Measurements from ENCODE around the gene PCMT1. TPM values are rescaled to one million over a fixed set of nuclear protein-coding genes. Genes with fewer than 3 reads are reported as not detected.

The PCMT1 gene
- total RNA-seq, 1 experiment from 2014 or later, result 115 TPM

DNA sequence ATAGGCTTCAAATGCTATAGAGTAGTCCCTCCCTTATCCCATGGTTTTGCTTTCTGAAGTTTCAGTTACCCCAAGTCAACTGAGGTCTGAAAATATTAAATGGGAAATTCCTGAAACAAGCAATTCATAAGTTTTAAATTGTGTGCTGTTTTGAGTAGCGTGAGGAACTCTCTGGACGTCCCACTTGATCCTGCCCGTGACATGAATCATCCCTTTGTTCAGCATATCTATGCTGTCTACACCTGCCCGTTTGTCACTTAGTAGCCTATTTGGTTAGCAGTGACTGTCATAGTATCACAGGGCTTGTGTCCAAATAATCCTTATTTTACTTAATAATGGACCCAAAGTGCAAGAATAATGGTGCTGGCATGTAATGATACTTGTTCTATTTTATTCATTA lies 5.0 kb downstream of the PCMT1 start:
- ChIA-PET POLR2A (ENCODE audit: low non-redundant PET) (no interaction called here), CTCF (no interaction called here)

DNA sequence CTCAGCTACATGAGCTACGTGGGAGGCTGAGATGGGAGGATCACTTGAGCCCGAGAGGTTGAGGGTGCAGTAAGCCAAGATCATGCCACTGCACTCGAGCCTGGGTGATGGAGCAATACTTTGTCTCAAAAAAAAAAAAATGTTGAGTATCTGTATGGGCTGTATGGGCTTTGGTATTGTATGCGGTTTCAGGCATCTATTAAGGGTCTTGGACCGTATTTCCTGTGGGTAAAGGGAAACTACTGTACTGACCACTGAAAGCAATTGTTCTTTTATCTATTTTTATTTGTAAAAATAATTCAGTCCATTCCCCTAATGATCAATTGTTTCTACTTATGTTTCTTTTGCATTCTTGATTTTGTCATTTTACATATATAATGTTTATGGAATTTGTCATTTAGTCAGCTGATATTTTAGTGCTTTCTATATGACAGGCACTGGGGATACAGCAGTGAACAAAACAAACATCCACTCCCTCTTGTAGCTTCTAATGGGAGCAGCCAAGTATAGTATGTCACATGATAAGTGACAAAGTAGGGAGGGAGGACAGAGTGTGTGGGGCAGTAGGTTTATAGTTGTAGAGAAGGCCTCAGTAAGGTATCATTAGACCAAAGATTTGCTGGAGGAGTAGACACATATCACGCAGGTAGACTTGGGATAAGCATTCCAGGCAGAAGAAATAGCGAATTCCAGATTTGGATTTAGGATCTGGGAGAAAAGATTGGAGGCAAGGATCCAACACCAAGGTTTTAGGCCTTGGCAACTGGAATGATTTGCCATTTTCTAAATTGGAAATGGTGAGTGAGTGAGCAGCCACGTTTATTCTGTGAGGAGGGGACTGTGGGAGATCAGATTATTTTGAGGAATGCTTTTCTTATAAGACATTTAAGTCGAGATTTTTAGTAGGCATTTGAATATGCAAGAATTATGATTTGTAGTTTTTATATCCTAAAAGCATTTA lies 6.0 kb downstream of the PCMT1 start:
- H3K9me3 ChIP-seq (ENCODE audit: low read depth, low read length, poor library complexity, severe bottlenecking), result no peaks in the 10 kb centered on the region
- intact Hi-C loops (cut with micrococcal nuclease; ENCODE audit: unreplicated experiment), result no loop called here
- DNase-seq (ENCODE audit: low spot score), result no peak
- H3K27ac ChIP-seq (ENCODE audit: low read depth, low read length, poor library complexity, severe bottlenecking), result no peak overlapping the region
- no TSS peak for BruUV-seq (replicated peaks)
- H3K4me1 ChIP-seq (ENCODE audit: insufficient read depth, low read length, poor library complexity, severe bottlenecking), result peaks cover 4% of the 10 kb centered on the region
- ChIA-PET POLR2A (ENCODE audit: low non-redundant PET) (no interaction called here), CTCF (interaction anchor here (0.7 kb wide), 1 partner anchor 85 kb away, joined by 7 read pairs; no protein-coding TSS in a partner anchor)
- H3K4me3 ChIP-seq (ENCODE audit: low read depth, low read length, poor library complexity, severe bottlenecking), result no peak overlapping the region
- TF ChIP-seq EZH2 (IDR thresholded peaks at IDR 0.05; ENCODE audit: borderline replicate concordance, low read depth, low read length, poor library complexity, severe bottlenecking), result no peak
- TF ChIP-seq, protein P1, sequence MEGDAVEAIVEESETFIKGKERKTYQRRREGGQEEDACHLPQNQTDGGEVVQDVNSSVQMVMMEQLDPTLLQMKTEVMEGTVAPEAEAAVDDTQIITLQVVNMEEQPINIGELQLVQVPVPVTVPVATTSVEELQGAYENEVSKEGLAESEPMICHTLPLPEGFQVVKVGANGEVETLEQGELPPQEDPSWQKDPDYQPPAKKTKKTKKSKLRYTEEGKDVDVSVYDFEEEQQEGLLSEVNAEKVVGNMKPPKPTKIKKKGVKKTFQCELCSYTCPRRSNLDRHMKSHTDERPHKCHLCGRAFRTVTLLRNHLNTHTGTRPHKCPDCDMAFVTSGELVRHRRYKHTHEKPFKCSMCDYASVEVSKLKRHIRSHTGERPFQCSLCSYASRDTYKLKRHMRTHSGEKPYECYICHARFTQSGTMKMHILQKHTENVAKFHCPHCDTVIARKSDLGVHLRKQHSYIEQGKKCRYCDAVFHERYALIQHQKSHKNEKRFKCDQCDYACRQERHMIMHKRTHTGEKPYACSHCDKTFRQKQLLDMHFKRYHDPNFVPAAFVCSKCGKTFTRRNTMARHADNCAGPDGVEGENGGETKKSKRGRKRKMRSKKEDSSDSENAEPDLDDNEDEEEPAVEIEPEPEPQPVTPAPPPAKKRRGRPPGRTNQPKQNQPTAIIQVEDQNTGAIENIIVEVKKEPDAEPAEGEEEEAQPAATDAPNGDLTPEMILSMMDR (conservative IDR thresholded peaks at IDR 0.05; ENCODE audit: low read depth, low read length), result no peak
- no peaks in the 10 kb centered on the region for H3K36me3 ChIP-seq (ENCODE audit: insufficient read depth, low read length, poor library complexity, severe bottlenecking)
- no peaks in the 10 kb centered on the region for H3K27me3 ChIP-seq (replicated peaks; ENCODE audit: insufficient read depth, low read depth, low read length, poor library complexity)

More for the DNA sequence above, 5.0 kb downstream of the PCMT1 start:
- Histone ChIP-seq H3K4me3 (ENCODE audit: low read depth, low read length, poor library complexity, severe bottlenecking) (no peak overlapping the region), H3K36me3 (ENCODE audit: insufficient read depth, low read length, poor library complexity, severe bottlenecking) (no peaks in the 10 kb centered on the region), H3K27ac (ENCODE audit: low read depth, low read length, poor library complexity, severe bottlenecking) (no peak overlapping the region), H3K9me3 (ENCODE audit: low read depth, low read length, poor library complexity, severe bottlenecking) (no peaks in the 10 kb centered on the region), H3K27me3 (replicated peaks; ENCODE audit: insufficient read depth, low read depth, low read length, poor library complexity) (no peaks in the 10 kb centered on the region), H3K4me1 (ENCODE audit: insufficient read depth, low read length, poor library complexity, severe bottlenecking) (peaks cover 5% of the 10 kb centered on the region)
- intact Hi-C loops (cut with micrococcal nuclease; ENCODE audit: unreplicated experiment), result no loop called here
- BruUV-seq (replicated peaks), result no TSS peak
- DNase-seq (ENCODE audit: low spot score), result no peak
- TF ChIP-seq, protein P1 (conservative IDR thresholded peaks at IDR 0.05; ENCODE audit: low read depth, low read length), result no peak
- no peak for TF ChIP-seq EZH2 (IDR thresholded peaks at IDR 0.05; ENCODE audit: borderline replicate concordance, low read depth, low read length, poor library complexity, severe bottlenecking)

DNA sequence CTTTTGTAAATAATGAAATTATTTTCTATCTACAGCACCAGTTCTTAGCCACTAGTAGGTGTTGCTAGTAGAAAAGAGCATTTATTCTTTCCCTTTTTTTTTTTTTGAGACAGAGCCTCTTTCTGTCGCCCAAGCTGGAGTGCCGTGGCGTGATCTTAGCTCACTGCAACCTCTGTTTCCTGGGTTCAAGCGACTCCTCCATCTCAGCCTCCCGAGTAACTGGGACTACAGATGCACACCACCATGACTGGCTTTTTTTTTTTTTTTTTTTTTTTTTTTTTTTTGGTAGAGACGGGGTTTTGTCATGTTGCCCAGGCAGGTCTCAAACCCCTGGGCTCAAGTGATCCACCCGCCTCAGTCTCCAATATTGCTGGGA lies 6.7 kb downstream of the PCMT1 start:
- ChIA-PET POLR2A (ENCODE audit: low non-redundant PET) (no interaction called here), CTCF (interaction anchor here (0.7 kb wide), 1 partner anchor 85 kb away, joined by 7 read pairs; no protein-coding TSS in a partner anchor)
- intact Hi-C loops (cut with micrococcal nuclease; ENCODE audit: unreplicated experiment), result no loop called here
- DNase-seq (ENCODE audit: low spot score), result no peak
- no TSS peak for BruUV-seq (replicated peaks)
- no peak overlapping the region for H3K4me3 ChIP-seq (ENCODE audit: low read depth, low read length, poor library complexity, severe bottlenecking)
- no peaks in the 10 kb centered on the region for H3K36me3 ChIP-seq (ENCODE audit: insufficient read depth, low read length, poor library complexity, severe bottlenecking)
- no peaks in the 10 kb centered on the region for H3K27me3 ChIP-seq (replicated peaks; ENCODE audit: insufficient read depth, low read depth, low read length, poor library complexity)
- no peaks in the 10 kb centered on the region for H3K4me1 ChIP-seq (ENCODE audit: insufficient read depth, low read length, poor library complexity, severe bottlenecking)
- H3K27ac ChIP-seq (ENCODE audit: low read depth, low read length, poor library complexity, severe bottlenecking), result no peak overlapping the region
- no peak for TF ChIP-seq EZH2 (IDR thresholded peaks at IDR 0.05; ENCODE audit: borderline replicate concordance, low read depth, low read length, poor library complexity, severe bottlenecking)
- TF ChIP-seq, protein P1 (conservative IDR thresholded peaks at IDR 0.05; ENCODE audit: low read depth, low read length), result no peak
- no peaks in the 10 kb centered on the region for H3K9me3 ChIP-seq (ENCODE audit: low read depth, low read length, poor library complexity, severe bottlenecking)

All from A673 (cell line).